Fibroblast of mammary gland (primary cell): Measurements from ENCODE around the gene SLC12A7.

Experiments used
- DNase-seq: peaks from one replicate; pipeline ENCODE4 v3.0.0-alpha.2; 2010; ENCODE audit warnings: low read depth
- H3K4me3 ChIP-seq: 2 replicates; pipeline ENCODE4 v1.5.1; 2011; ENCODE audit warnings: low read depth, mild to moderate bottlenecking, low read length, moderate library complexity; ENCODE audit not compliant: control insufficient read depth
- CTCF ChIP-seq: conservative IDR thresholded peaks from 2 replicates; pipeline ENCODE4 v1.5.1; 2011; ENCODE audit warnings: low read depth, low read length, inconsistent platforms; ENCODE audit not compliant: control insufficient read depth, insufficient read depth

Gene SLC12A7

GRCh38 chr5:1151316-1151715 is 39.5 kb upstream of the SLC12A7 start:
- DNase-seq = no peak
- H3K4me3 ChIP-seq = no peak overlapping the region
- no peak for TF ChIP-seq CTCF

- no peak overlapping the region for H3K4me3 ChIP-seq
- no peak for DNase-seq
- TF ChIP-seq CTCF = no peak
Measured at GRCh38 chr5:1150866-1151265, 39.0 kb upstream of the SLC12A7 start.

- TF ChIP-seq CTCF = no peak
- H3K4me3 ChIP-seq = no peak overlapping the region
- no peak for DNase-seq
Measured at GRCh38 chr5:1144638-1145396, 33.0 kb upstream of the SLC12A7 start.

GRCh38 chr5:1144089-1144488 is 32.2 kb upstream of the SLC12A7 start:
- H3K4me3 ChIP-seq = no peak overlapping the region
- no peak for TF ChIP-seq CTCF
- no peak for DNase-seq

- no peak for TF ChIP-seq CTCF
- DNase-seq = no peak
Measured at GRCh38 chr5:1143670-1143951, 31.7 kb upstream of the SLC12A7 start.

GRCh38 chr5:1142886-1143669 is 31.2 kb upstream of the SLC12A7 start:
- no peak for TF ChIP-seq CTCF
- DNase-seq = no peak
- no peak overlapping the region for H3K4me3 ChIP-seq

More at GRCh38 chr5:1143670-1143951, 31.7 kb upstream of the SLC12A7 start:
- H3K4me3 ChIP-seq = no peak overlapping the region

GRCh38 chr5:1141834-1142233 is 30.0 kb upstream of the SLC12A7 start:
- no peak overlapping the region for H3K4me3 ChIP-seq
- TF ChIP-seq CTCF = no peak
- no peak for DNase-seq
